AG08396 (cell line): ENCODE measurements around the gene GLA.
A peak's percentile ranks its signal among the peaks of the same experiment; 100 is the strongest.

Experiments
- DNase-seq: peaks from one replicate; pipeline ENCODE4 v3.0.0; 2012; ENCODE audit warnings: low spot score, mixed read lengths

Gene GLA

DNA sequence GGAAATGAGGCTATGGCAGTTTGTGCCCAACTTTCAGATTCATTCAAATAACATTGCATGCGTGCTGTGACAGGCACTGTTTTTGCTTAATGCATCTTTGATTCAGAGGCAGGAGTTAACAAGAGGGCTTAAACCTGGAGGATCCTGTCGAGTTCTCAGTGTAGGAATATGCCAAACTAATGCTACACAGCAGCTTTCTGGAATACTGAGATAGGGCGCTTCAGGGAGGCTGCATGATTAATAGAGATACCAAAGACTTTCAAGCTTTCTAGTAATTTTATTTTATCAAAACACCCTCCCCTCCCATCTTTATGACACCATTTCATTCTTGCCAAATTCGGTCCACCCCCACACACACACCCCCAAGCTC lies 58.5 kb downstream of the GLA start:
- DNase-seq, result no peak

GRCh38 chrX:101348452-101349192 lies 59.1 kb downstream of the GLA start, which contains the start of gene TIMM8A:
Gene TIMM8A, minus strand, starts transcription at chrX:101348742. Its CDS starts 78 bp downstream, at chrX:101348664.
- DNase-seq, result peak; percentile 86

GRCh38 chrX:101347859-101348451 lies 59.8 kb downstream of the GLA start:
- peak; percentile 21 for DNase-seq
